GM12865 (cell line): Measurements from ENCODE around the gene KIF7.

Source experiments
- DNase-seq: peaks from one replicate; pipeline ENCODE4 v3.0.0; 2010; ENCODE audit warnings: low read depth
- H3K4me3 ChIP-seq: 2 replicates; pipeline ENCODE4 v1.5.1; 2011; ENCODE audit warnings: mild to moderate bottlenecking, low read depth, low read length, control low read depth
- CTCF ChIP-seq: IDR thresholded peaks from 2 replicates; pipeline ENCODE4 v1.5.1; 2011; ENCODE audit warnings: low read length, control low read depth, low read depth, inconsistent platforms; ENCODE audit not compliant: insufficient read depth; ENCODE audit errors: missing control alignments

KIF7 gene

GRCh38 chr15:89641053-89641452 is 14.2 kb downstream of the KIF7 start:
- TF ChIP-seq CTCF: no peak
- no peak overlapping the region for H3K4me3 ChIP-seq
- no peak for DNase-seq

DNA sequence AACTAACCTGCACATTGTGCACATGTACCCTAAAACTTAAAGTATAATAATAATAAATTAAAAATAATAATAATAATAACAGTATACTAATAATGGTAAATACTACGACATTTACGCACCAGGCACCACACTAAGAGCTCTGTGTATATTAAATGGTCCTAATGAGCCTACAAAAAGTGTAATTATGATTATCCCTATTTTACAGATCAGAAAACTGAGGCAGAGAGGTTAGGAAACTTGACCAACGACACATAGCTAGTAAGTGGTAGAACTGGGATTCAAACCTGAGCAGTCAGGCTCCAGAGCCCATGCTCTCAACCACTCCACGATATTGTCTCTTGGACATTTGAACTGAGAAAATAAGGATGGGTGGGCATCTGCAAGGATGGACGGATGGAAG is 15.0 kb downstream of the KIF7 start:
- DNase-seq: no peak
- no peak for TF ChIP-seq CTCF
- H3K4me3 ChIP-seq: no peak overlapping the region

- DNase-seq: no peak
- no peak overlapping the region for H3K4me3 ChIP-seq
- no peak for TF ChIP-seq CTCF
These were observed 21.7 kb downstream of the KIF7 start for GRCh38 chr15:89633585-89633984.

DNA sequence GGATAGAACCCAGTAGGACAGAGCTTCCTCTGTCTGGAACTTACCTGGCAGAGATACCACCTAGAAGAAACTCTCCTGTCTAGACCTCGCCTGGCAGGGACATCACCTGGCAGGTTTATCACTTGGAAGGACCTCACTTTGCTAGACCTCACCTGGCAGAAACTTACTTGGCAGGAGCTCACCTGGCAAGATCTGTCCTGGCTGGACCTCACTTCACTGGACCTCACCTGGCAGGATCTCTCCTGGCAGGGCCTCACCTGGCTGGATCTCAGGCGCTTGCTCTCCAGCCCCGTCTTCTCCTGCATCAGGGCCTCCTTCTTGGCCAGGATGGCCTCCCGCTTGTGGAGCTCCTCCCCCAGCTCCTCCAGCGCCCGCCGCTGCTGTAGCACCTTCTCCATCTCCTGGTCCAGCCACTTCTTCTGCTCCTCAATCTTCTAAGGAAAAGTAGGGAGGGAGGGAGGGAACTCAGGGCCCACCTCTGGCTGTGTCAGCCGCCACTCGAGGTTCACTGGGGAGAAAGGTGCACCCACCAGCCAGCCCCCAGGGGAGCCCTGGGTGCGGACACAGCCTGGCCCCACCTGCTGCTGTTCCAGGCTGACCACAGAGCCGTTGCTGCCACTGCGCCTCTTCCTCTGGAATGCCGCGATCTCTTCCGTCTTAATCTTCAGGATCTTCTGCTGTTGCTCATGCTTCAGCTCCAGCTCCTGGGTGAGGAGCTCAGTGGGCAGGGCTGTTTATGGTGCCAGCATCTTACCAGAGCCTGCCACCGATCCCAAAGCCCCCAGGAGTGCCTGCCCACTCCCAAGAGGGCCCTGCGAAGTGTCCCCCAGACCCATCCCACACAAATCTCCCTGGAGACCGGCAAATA is 22.5 kb downstream of the KIF7 start:
- H3K4me3 ChIP-seq: no peak overlapping the region
- no peak for DNase-seq
- TF ChIP-seq CTCF: no peak

DNA sequence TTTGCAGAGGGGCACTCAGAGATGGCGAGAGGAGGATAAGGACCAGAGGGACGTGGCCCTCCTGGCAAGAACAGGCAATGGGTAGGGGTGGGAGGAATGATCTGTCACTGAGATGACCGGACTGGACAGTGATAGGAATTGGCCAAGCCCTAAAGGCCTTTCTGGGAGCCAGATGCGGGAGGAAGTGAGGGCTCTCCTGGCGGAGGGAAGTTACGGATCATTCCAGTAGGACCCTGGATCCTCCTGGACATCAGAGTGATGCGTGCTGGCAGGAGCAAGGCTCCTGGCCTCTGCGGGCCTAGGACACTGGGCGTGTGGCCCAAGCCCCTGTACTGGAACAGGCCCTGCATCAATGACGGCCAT is 23.4 kb downstream of the KIF7 start:
- no peak for DNase-seq
- no peak for TF ChIP-seq CTCF
- no peak overlapping the region for H3K4me3 ChIP-seq

DNA sequence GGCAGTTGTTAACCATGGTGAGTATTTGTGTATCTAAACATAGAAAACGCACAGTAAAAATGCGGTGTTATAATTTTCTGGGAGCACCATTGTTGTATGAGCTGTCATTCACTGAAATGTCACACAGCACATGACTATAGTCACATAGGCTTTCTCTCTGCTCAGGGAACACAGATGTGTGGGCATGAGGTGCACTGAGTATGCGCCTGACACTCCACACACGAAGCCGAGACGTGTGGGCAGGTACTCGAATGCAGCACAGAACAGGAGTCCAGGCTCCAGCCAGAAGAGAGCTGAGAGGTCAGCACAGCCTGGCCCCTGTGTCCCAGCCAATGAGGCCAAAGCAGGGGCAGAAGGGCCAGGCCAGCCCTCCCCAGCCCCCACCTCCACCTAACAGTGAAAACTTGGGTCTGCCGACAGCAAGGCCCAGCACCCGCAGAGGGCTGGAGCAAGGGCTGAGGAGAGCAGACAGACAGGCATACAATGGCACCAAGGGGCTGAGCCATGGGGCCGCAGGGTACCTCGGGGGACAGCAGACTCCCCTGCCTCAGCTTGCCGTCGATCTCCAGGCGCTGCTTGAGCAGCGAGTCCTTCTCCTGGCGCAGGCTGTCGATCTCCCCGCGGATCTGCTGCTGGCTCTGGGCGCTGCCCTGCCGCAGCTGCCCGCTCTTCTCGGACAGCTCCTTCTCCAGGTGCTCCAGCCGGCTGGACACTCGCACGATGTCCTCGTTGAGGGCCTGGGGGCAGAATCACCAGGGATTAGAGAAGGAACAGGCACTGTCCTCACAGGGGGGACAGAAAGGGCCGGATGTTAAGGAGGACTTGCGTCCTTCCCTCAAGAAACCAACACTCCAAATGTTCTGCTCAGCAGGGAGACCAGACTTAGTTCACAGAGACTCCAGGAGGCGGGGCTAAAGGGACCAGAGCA is 24.0 kb downstream of the KIF7 start:
- no peak overlapping the region for H3K4me3 ChIP-seq
- TF ChIP-seq CTCF: no peak
- DNase-seq: no peak
